Activated CD8-positive, alpha-beta T cell treated with anti-CD3 and anti-CD28 coated beads, Interleukin-2, amount 10 ng/mL, durations not matched to agents 7 days and 5 days (primary cell): ENCODE measurements around the gene IFNLR1. TPM values are rescaled to one million over a fixed set of nuclear protein-coding genes. Genes with fewer than 3 reads are reported as not detected.
"Not testable (repeated sequence)": the region's sequence is repeated elsewhere in the genome, so short reads cannot be mapped to it uniquely, and the experiment has no call there.

Experiments
- ATAC-seq: fragments of 150-1000 bp; cut with Tn5 transposase; one replicate; pipeline ENCODE4 v1.10.0; 2021; ENCODE audit warnings: moderate library complexity
- CTCF ChIA-PET: fragments of 350-600 bp; sonication (Branson Sonifier 250); formaldehyde crosslinking; loops from one replicate; lab custom pipeline; 2021; ENCODE audit warnings: antibody characterized with exemption; lab: Charles Lee
- POLR2A ChIA-PET: fragments of 350-600 bp; sonication (Branson Sonifier 250); formaldehyde crosslinking; loops from one replicate; lab custom pipeline; 2021; ENCODE audit warnings: antibody characterized with exemption; lab: Charles Lee
- DNase-seq: peaks from one replicate; pipeline ENCODE4 v3.0.0-alpha.2; 2020
- H3K27ac Mint-ChIP-seq: one replicate; pipeline ENCODE4 v1.8.0; 2021; ENCODE audit warnings: mild to moderate bottlenecking, mixed read lengths
- H3K27me3 Mint-ChIP-seq: one replicate; pipeline ENCODE4 v1.8.0; 2021; ENCODE audit warnings: low read depth, mixed read lengths
- H3K36me3 Mint-ChIP-seq: one replicate; pipeline ENCODE4 v1.8.0; 2021; ENCODE audit warnings: low read depth, mixed read lengths
- H3K4me1 Mint-ChIP-seq: one replicate; pipeline ENCODE4 v1.8.0; 2021; ENCODE audit warnings: low read depth, mixed read lengths
- H3K4me3 Mint-ChIP-seq: one replicate; pipeline ENCODE4 v1.8.0; 2021; ENCODE audit warnings: mild to moderate bottlenecking, mixed read lengths
- H3K9me3 Mint-ChIP-seq: one replicate; pipeline ENCODE4 v1.8.0; 2022; ENCODE audit warnings: mixed read lengths; ENCODE audit not compliant: insufficient read depth
- total RNA-seq, 2 experiments: library from RNA; stranded (reverse); gene quantifications; one replicate each; pipeline ENCODE4 v1.2.3, GENCODE V29; 2021

Gene IFNLR1
- total RNA-seq, 2 experiments from 2014 or later = 2.6 to 4.0 TPM

DNA sequence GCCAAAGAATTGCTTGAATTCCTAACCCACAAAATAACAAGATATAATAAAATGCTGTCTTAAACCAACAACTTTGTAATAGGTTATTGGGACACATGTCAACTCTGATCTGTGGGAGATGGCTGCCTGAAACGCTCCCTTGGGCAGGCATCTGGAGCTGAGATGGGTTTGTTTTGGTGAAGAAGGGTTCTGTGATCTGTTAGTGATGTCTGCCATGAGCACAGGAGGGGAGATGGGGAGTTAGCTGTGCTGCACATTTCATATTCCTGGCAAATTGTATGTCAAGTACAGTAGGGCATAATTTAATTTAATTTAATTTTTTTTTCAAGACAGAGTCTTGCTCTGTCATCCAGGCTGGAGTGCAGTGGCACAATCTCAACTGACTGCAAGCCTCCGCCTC is 34.2 kb upstream of the IFNLR1 start:
- POLR2A ChIA-PET = no interaction called here
- Mint-ChIP-seq H3K4me3 (no peak overlapping the region), H3K9me3 (no peaks in the 10 kb centered on the region), H3K4me1 (no peaks in the 10 kb centered on the region), H3K27me3 (peaks cover 16% of the 10 kb centered on the region), H3K36me3 (no peaks in the 10 kb centered on the region), H3K27ac (no peak overlapping the region)
- DNase-seq = no peak
- ATAC-seq = no peak
- CTCF ChIA-PET = interaction anchor here (0.6 to 2.9 kb wide), 3 partner anchors 19 to 165 kb away, joined by 3 to 11 read pairs (median 5); no protein-coding TSS in a partner anchor

DNA sequence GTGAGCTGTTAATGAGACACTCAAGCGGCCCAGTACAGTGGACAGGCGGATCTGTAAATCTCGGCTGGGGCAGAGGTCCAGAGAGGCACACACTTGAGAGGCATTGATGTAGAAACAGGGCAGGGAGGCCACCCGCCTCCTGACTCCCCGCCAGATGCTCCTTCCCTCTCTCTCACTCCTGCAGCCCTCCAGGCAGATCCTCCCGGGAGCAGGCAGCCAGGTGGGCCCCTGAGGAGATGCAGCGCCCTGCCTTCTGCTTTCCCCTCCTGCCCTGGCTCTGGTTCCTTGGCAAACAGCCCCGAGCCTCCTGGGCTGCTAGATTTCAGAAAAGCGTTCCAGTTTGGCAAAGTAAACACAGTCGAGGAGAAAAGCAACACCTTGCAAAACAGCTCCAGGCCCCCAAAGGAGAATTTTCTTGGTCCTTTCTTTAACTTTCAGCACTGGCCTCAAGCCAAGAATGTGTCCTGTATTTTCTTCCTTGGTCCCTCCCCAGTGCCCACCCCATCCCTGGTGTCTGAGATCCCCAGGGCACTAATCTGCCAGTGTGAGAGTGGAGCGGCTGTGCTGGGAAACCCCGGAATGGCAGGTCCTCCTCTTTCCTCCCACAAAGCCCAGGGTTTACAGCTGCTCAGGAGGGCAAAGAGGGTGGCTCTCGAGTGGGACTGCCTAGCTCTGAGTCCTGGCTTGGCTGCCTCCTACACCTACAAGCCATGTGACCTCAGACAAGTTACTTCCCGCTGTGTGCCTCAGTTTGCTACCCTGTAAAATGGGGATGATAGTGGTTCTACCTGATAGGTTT is 29.4 kb upstream of the IFNLR1 start:
- CTCF ChIA-PET = interaction anchor here (1.5 to 1.6 kb wide), 2 partner anchors 18 to 175 kb away, joined by 4 to 6 read pairs; no protein-coding TSS in a partner anchor
- Mint-ChIP-seq H3K4me3 (no peak overlapping the region), H3K27me3 (peaks cover 37% of the 10 kb centered on the region), H3K36me3 (no peaks in the 10 kb centered on the region), H3K4me1 (no peaks in the 10 kb centered on the region), H3K9me3 (no peaks in the 10 kb centered on the region), H3K27ac (no peak overlapping the region)
- DNase-seq = no peak
- POLR2A ChIA-PET = no interaction called here
- ATAC-seq = no peak

DNA sequence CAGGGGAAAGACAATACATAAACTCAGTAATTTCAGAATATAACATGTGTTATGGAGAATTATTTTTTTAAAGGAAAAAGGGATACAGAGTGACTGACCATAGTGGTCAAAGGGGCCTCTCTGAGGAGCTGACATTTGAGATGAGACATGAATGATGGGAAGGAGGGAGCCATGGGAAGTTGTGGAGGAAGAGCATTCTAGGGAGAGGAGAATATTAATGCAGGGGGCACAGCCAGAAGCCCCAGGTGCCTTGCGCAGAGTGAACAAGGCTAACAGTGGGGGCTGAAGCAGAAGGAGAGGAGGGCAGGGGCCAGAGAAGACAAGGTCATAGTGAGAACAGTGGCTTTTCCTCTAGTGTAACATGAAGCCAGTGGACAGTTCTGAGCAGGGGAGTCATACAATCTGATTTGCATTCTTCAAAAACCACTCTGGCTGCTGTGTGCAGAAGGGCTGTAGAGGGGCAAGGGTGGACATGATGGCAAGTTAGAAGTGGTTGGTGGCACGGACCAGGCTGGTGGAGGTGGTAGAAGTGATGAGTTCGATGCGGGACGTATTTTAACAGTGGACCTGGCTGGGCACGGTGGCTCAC is 28.2 kb upstream of the IFNLR1 start:
- ATAC-seq = no peak
- no peak for DNase-seq
- Mint-ChIP-seq H3K4me3 (no peak overlapping the region), H3K27me3 (peaks cover 40% of the 10 kb centered on the region), H3K27ac (no peak overlapping the region), H3K36me3 (no peaks in the 10 kb centered on the region), H3K4me1 (no peaks in the 10 kb centered on the region), H3K9me3 (no peaks in the 10 kb centered on the region)
- ChIA-PET CTCF (no interaction called here), POLR2A (no interaction called here)

DNA sequence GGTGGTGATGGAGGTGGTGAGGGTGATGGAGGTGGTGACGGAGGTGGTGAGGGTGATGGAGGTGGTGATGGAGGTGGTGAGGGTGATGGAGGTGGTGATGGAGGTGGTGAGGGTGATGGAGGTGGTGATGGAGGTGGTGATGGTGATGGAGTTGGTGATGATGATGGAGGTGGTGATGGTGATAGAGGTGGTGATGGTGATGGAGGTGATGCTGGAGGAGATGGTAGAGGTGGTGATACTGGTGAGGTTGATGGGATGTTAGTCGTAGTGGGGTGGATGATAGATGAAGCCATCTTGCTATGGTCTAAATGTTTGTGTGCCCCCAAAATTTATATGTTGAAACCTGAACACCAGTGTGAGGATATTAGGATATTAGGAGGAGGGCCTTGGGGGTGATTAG is 25.3 kb upstream of the IFNLR1 start:
- ATAC-seq (no peak), DNase-seq (no peak)
- Mint-ChIP-seq H3K4me1 (no peaks in the 10 kb centered on the region), H3K36me3 (no peaks in the 10 kb centered on the region), H3K9me3 (no peaks in the 10 kb centered on the region), H3K27ac (no peak overlapping the region), H3K27me3 (peaks cover 38% of the 10 kb centered on the region), H3K4me3 (no peak overlapping the region)
- CTCF ChIA-PET = no interaction called here
- POLR2A ChIA-PET = no interaction called here

DNA sequence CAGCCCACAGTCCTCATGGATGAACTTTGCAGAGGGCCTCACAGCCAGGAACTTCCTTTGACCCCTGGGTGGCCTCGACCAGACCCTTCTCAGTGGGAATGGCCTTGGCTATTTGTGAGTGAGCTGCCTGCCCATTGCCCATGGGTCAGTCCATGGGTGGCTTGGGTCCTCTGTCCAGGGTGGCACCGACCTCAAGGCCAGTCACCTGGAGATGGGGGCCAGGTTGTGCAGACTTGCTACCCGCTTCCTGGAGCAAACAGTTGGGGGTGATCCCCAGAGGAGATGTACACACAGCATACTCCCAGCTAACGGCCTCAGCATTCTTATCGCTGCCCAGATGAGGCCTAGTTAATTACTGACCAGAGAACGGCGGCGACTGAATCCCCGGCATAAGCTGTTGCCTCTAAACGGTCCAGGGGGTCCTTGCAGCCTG is 23.1 kb upstream of the IFNLR1 start:
- Mint-ChIP-seq H3K36me3 (no peaks in the 10 kb centered on the region), H3K4me3 (no peak overlapping the region), H3K27ac (no peak overlapping the region), H3K9me3 (no peaks in the 10 kb centered on the region), H3K27me3 (peaks cover 24% of the 10 kb centered on the region), H3K4me1 (no peaks in the 10 kb centered on the region)
- ChIA-PET POLR2A (no interaction called here), CTCF (interaction anchor here (1.1 to 7.9 kb wide), 2 partner anchors 12 to 182 kb away, joined by 3 to 69 read pairs; no protein-coding TSS in a partner anchor)
- DNase-seq (no peak), ATAC-seq (no peak)

DNA sequence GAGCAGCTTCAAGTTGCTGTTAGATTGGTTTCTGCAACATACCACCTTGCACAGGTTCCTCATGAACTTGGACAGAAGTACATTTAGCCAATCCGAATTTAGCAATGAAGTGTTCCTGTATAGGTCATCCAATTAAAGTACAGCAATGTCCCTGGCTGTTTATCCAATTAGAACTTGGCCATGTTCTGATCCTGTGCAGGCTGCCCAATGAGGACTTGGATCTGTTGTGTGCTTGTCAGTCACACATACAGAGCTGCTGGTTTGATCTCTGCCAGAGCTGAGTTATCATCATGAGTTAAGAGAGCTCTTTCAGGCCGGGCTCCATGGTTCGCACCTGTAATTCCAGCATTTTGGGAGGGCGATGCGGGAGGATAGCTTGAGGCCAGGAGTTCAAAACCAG is 22.0 kb upstream of the IFNLR1 start:
- no peaks in the 10 kb centered on the region for H3K9me3 Mint-ChIP-seq
- no peak overlapping the region for H3K4me3 Mint-ChIP-seq
- no peak for ATAC-seq
- DNase-seq = no peak
- peaks cover 16% of the 10 kb centered on the region for H3K27me3 Mint-ChIP-seq
- POLR2A ChIA-PET = no interaction called here
- no peak overlapping the region for H3K27ac Mint-ChIP-seq
- H3K36me3 Mint-ChIP-seq = no peaks in the 10 kb centered on the region
- no peaks in the 10 kb centered on the region for H3K4me1 Mint-ChIP-seq
- CTCF ChIA-PET = interaction anchor here (0.6 to 7.9 kb wide), 2 partner anchors 176 to 183 kb away, joined by 3 to 69 read pairs; no protein-coding TSS in a partner anchor

DNA sequence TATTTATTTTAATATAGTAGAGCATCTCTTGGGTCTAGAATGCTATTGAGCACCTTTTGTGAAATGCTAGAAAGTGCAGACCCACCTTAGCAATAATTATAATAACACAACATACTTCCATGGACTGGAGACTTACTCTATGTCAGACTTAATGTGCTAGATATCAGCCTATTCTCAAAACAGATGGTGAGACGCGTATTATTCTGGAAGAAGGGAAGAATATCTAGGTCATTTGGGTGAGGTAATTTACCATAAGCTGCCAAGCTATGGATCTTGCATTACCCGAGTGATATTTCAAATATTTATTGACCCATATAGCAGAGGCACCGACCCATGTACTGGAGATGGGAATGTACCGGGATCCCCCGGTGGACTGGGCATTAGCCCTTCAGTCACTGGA is 20.6 kb upstream of the IFNLR1 start:
- no peaks in the 10 kb centered on the region for H3K9me3 Mint-ChIP-seq
- POLR2A ChIA-PET = interaction anchor here (1.2 kb wide), 1 partner anchor 178 kb away, joined by 3 read pairs; no protein-coding TSS in a partner anchor

DNA sequence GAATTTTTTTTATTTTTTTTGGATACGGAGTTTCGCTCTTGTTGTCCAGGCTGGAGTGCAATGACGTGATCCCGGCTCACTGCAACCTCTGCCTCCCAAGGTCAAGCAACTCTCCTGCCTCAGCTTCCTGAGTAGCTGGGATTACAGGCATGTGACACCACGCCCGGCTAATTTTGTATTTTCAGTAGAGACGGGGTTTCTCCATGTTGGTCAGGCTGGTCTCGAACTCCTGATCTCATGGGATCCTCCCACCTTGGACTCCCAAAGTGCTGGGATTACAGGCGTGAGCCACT is 20.3 kb upstream of the IFNLR1 start:
- POLR2A ChIA-PET = interaction anchor here (1.2 kb wide), 1 partner anchor 178 kb away, joined by 3 read pairs; no protein-coding TSS in a partner anchor
- CTCF ChIA-PET = interaction anchor here (7.9 kb wide), 1 partner anchor 185 kb away, joined by 69 read pairs; no protein-coding TSS in a partner anchor
- H3K4me3 Mint-ChIP-seq = not testable (repeated sequence)

More for the DNA sequence above, 20.6 kb upstream of the IFNLR1 start:
- DNase-seq = no peak
- Mint-ChIP-seq H3K36me3 (no peaks in the 10 kb centered on the region), H3K27me3 (peaks cover 11% of the 10 kb centered on the region), H3K27ac (no peak overlapping the region), H3K4me1 (peaks cover 2% of the 10 kb centered on the region), H3K4me3 (no peak overlapping the region)
- CTCF ChIA-PET = interaction anchor here (7.9 kb wide), 1 partner anchor 184 kb away, joined by 69 read pairs; no protein-coding TSS in a partner anchor
- ATAC-seq = no peak

DNA sequence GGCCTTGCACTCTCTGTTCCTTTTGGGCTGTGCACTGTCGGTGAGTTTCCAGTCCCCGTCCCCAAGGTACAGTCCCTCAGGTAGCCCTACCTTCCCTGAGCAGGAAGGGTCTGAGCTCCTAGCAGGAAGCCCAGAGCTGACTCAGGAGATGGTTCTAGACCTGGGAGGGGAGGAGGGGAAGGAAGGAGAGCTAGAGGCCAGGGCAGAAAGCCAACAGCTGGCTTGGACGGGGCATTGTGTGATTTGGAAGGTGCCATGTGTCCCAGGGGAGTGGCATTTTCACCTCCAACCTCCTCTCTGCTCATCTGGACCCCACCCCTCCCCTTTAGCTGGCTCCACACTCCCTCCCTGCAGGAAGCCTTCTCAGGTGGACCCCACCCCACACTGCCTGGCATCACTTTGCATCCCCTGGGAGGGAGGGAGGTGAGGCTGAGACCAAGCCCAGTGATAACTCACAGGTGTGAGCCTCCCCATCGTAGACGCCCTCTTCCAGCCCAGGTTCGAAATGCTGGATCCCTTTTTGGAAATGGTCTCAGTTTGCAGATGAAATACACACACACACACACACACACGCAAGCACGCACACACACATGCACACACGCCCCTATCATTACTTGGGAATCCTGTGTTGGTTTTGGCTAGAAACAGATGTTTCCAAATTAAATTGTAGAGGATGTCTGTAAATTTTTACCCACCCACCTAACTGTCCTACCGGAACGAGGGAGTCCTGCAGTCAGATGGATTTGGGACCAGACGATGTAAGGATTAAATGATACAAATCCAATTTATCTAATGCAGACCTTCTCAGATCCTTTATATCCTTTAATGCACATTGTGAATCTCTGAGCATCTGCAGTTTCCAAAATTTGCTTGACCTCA is 19.7 kb upstream of the IFNLR1 start:
- no peak overlapping the region for H3K4me3 Mint-ChIP-seq
- peaks cover 2% of the 10 kb centered on the region for H3K4me1 Mint-ChIP-seq
- POLR2A ChIA-PET = interaction anchor here (1.2 kb wide), 1 partner anchor 179 kb away, joined by 3 read pairs; no protein-coding TSS in a partner anchor
- CTCF ChIA-PET = interaction anchor here (7.9 kb wide), 1 partner anchor 185 kb away, joined by 69 read pairs; no protein-coding TSS in a partner anchor
- H3K27ac Mint-ChIP-seq = no peak overlapping the region
- DNase-seq = no peak
- H3K36me3 Mint-ChIP-seq = no peaks in the 10 kb centered on the region
- ATAC-seq = no peak
- H3K27me3 Mint-ChIP-seq = peaks cover 11% of the 10 kb centered on the region
- H3K9me3 Mint-ChIP-seq = no peaks in the 10 kb centered on the region

More for the DNA sequence above, 20.3 kb upstream of the IFNLR1 start:
- DNase-seq, H3K36me3 Mint-ChIP-seq, ATAC-seq, H3K9me3 Mint-ChIP-seq, H3K4me1 Mint-ChIP-seq, H3K27ac Mint-ChIP-seq: not testable (repeated sequence)
- H3K27me3 Mint-ChIP-seq = peaks cover 11% of the 10 kb centered on the region

DNA sequence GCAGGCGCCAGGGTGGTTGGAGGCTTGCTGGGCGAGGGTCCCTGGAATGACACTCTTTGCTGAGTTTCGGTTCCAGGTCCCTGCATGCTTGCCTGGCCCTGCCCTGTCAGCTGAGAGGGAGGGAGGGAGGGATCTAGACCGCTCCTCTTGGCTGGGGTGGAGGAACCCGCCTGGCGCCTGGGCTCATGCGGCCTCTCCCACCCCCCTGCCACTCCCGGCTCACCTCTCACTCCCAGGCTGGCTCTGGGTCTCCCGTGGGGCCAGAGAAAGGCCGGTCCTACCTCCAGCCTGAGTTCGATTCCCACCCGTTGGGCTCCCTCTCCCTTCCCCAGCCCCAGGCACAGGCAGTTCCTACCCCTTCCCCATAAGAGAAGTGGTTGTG is 19.0 kb upstream of the IFNLR1 start:
- Mint-ChIP-seq H3K4me3 (no peak overlapping the region), H3K27me3 (peaks cover 10% of the 10 kb centered on the region), H3K9me3 (no peaks in the 10 kb centered on the region), H3K36me3 (no peaks in the 10 kb centered on the region), H3K4me1 (peaks cover 2% of the 10 kb centered on the region), H3K27ac (no peak overlapping the region)
- ChIA-PET CTCF (interaction anchor here (3.4 to 7.9 kb wide), 2 partner anchors 179 to 186 kb away, joined by 21 to 69 read pairs; no protein-coding TSS in a partner anchor), POLR2A (no interaction called here)
- ATAC-seq (no peak), DNase-seq (no peak)

DNA sequence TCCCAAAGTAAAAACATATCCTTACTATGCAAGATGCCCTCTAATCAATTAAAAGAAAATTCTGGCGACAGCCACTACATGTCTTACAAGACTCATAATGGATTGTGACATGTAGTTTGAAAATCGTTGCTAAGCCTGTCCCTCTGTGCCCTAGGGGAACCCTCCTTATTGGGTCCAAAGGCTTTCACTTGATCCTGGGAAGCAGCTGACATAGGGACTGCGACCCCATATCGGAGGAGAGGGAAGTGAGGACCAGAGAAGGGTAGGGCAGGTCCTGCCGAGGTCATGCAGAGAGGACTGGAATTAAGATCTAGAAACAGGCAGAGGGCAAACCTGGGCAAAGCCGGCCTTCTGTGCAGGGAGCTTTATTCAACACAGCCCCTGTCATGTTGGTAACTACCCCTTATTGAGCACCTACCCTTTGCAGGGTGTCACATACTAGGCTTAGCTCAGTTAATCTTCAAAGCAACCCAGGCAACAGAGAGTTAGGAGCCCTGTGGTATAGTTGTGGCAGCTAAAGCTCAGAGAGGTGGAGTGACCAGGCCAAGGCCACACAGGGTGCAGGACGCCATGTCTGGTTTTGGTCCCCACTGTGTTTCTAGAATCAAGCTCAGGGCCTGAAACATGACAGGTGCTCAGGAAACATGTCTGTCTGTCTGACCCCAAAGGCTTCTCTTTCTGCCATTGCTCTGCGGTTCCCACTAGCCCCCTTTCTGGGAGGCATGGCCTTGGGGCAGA is 18.4 kb upstream of the IFNLR1 start:
- H3K4me1 Mint-ChIP-seq = peaks cover 2% of the 10 kb centered on the region
- no peaks in the 10 kb centered on the region for H3K9me3 Mint-ChIP-seq
- H3K4me3 Mint-ChIP-seq = no peak overlapping the region
- CTCF ChIA-PET = interaction anchor here (0.9 to 7.9 kb wide), 4 partner anchors 50 to 430 kb away, joined by 3 to 69 read pairs (median 12); no protein-coding TSS in a partner anchor
- ATAC-seq = no peak
- no peak overlapping the region for H3K27ac Mint-ChIP-seq
- no peak for DNase-seq
- H3K36me3 Mint-ChIP-seq = no peaks in the 10 kb centered on the region
- POLR2A ChIA-PET = no interaction called here
- peaks cover 10% of the 10 kb centered on the region for H3K27me3 Mint-ChIP-seq
